Heart left ventricle (tissue), 16 donors: Measurements from ENCODE around the gene RGS7. TPM values are rescaled to one million over a fixed set of nuclear protein-coding genes. Genes with fewer than 3 reads are reported as not detected.

ENCODE experiments used
- ATAC-seq, 4 donors: fragments of 200-7000 bp; cut with Tn5 transposase; one replicate each; pipeline ENCODE4 v1.9.1; 2020 to 2022; ENCODE audit warnings: moderate library complexity in 4 of 4, mild to moderate bottlenecking in 3 of 4, moderate number of reproducible peaks in 1 of 4
- DNase-seq, 5 donors: peaks; one replicate each; pipeline ENCODE4 v3.0.0-alpha.2; 2020
- H3K27ac ChIP-seq, 12 donors: fragments of 200-600 bp; sonication (generic) in 4 of 12; one replicate each; pipeline versions ENCODE4 v1.5.0 to v1.8.0; 2016 to 2022; ENCODE audit warnings: mild to moderate bottlenecking in 2 of 12
- H3K27me3 ChIP-seq, 9 donors: fragments of 200-600 bp; sonication (generic) in 2 of 9; one replicate each; pipeline versions ENCODE4 v1.5.1 to v1.8.0; 2016 to 2022; ENCODE audit warnings: mild to moderate bottlenecking in 3 of 9
- H3K36me3 ChIP-seq, 9 donors: fragments of 200-600 bp; sonication (generic) in 2 of 9; one replicate each; pipeline versions ENCODE4 v1.5.0 to v1.8.0; 2018 to 2022; ENCODE audit warnings: mild to moderate bottlenecking in 2 of 9
- H3K4me1 ChIP-seq, 12 donors: fragments of 200-600 bp; sonication (generic) in 4 of 12; one replicate each; pipeline versions ENCODE4 v1.5.0 to v1.8.0; 2016 to 2022; ENCODE audit warnings: mild to moderate bottlenecking in 3 of 12
- H3K4me3 ChIP-seq, 12 donors: fragments of 200-600 bp; sonication (generic) in 4 of 12; one replicate each; pipeline versions ENCODE4 v1.5.0 to v1.8.0; 2017 to 2022; ENCODE audit warnings: mild to moderate bottlenecking in 9 of 12, moderate library complexity in 4 of 12
- H3K9me3 ChIP-seq, 12 donors: fragments of 200-600 bp; sonication (generic) in 4 of 12; one replicate each; pipeline versions ENCODE4 v1.5.0 to v1.8.0; 2016 to 2022; ENCODE audit warnings: mild to moderate bottlenecking in 1 of 12
- POLR2A ChIP-seq, 2 donors: fragments of 450-650 bp; IDR thresholded peaks; one replicate each; pipeline ENCODE4 v1.6.1; 2017; ENCODE audit warnings: antibody characterized with exemption in 2 of 2, mild to moderate bottlenecking in 2 of 2, moderate library complexity in 2 of 2
- WGBS, 4 donors: extraction: QIAGEN DNeasy Blood & Tissue Kit in 2 of 4; methylation state at CpG; one replicate each; pipeline versions ENCODE4 v1.1.5 to v1.1.7; 2013 to 2018; 5-methylcytosine and 5-hydroxymethylcytosine counted together
- intact Hi-C, 10 donors: fragments of 100-400 bp; cut with DNase I; formaldehyde crosslinking; loops; one replicate each; pipeline versions ENCODE4 v1.11.1 to v1.14.2; 2022
- polyA plus RNA-seq, 2 donors: library from polyadenylated mRNA; stranded (reverse); fragments of 200-250 nt; gene quantifications; one replicate each; pipeline ENCODE4 v1.2.3, GENCODE V29; 2013
- total RNA-seq, 9 donors: library from RNA; depleted of rRNA in 2 of 9; stranded (reverse); fragments of >200 nt in 2 of 9; fragmentation: NEBNext Ultra II Directional in 3 of 9; extraction: Animal tissue kit (Norgen Biotek cat#: 25700) in 3 of 9; gene quantifications; one replicate each; pipeline versions ENCODE4 v1.1.0 to v1.2.4, GENCODE V29; 2016 to 2023
- TF ChIP-seq, protein P1 (sequence below), 12 donors: fragments of 200-600 bp; sonication (generic) in 4 of 12; IDR thresholded peaks; one replicate each; pipeline versions ENCODE4 v1.5.0 to v1.8.0; 2018 to 2022; ENCODE audit warnings: antibody characterized with exemption in 12 of 12, mild to moderate bottlenecking in 5 of 12
- donor health status: ischemic (EF 13 %, LVEDD 7.1; RV severe dilation, severe dysfunction).
- donor health status: healthy with polysubstance abuse.
- donor health status: DM: no; HTN: yes; CAD: no.
- donor health status: DM: no; HTN: no; CAD: no.
- donor health status: ischemic (EF 25% LVEDD 6.9; RV normal size, moderate dysfunction).
- donor health status: ischemic (EF 25% LVEDD 5.7; RV mildly dilated, moderate dysfunction).
- donor health status: healthy.
- donor health status: DM: yes; HTN: yes; CAD: no.
- donor health status: ischemic (EF 35%, LVEDD 5.7; RV mildly dilated, moderate dysfunction).
- donor health status: nonischemic (EF 11% LVEDD 7.7; RV severe dilation, severe dysfunction).
- donor health status: DM: yes; HTN: yes; CAD: no.
- donor health status: PGD.
- donor health status: ischemic (EF 29% LVEDD 5.4; RV normal size, mild dysfunction).
- donor health status: nonischemic (EF 23%, LVEDD 6.1; RV moderate dilation, normal function).

Gene RGS7
- total and polyA plus RNA-seq, 11 donors = not detected

GRCh38 chr1:240877605-240878004 is 479.4 kb downstream of the RGS7 start:
- ATAC-seq = no peak

GRCh38 chr1:240876071-240876470 is 480.9 kb downstream of the RGS7 start:
- no peak overlapping the region for H3K27ac ChIP-seq
- no peaks in the 10 kb centered on the region for H3K27me3 ChIP-seq
- ATAC-seq (no peak), DNase-seq (no peak)
- no peaks in the 10 kb centered on the region for H3K36me3 ChIP-seq
- no peak for TF ChIP-seq POLR2A (IDR thresholded peaks at IDR 0.05)
- TF ChIP-seq, protein P1, sequence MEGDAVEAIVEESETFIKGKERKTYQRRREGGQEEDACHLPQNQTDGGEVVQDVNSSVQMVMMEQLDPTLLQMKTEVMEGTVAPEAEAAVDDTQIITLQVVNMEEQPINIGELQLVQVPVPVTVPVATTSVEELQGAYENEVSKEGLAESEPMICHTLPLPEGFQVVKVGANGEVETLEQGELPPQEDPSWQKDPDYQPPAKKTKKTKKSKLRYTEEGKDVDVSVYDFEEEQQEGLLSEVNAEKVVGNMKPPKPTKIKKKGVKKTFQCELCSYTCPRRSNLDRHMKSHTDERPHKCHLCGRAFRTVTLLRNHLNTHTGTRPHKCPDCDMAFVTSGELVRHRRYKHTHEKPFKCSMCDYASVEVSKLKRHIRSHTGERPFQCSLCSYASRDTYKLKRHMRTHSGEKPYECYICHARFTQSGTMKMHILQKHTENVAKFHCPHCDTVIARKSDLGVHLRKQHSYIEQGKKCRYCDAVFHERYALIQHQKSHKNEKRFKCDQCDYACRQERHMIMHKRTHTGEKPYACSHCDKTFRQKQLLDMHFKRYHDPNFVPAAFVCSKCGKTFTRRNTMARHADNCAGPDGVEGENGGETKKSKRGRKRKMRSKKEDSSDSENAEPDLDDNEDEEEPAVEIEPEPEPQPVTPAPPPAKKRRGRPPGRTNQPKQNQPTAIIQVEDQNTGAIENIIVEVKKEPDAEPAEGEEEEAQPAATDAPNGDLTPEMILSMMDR (IDR thresholded peaks at IDR 0.05) = no peak
- H3K4me1 ChIP-seq = no peaks in the 10 kb centered on the region
- peaks cover 0 to 8% (median 0%) of the 10 kb centered on the region in 12 donors for H3K9me3 ChIP-seq
- intact Hi-C loops = no loop called here
- WGBS, 4 donors = 20 to 52% (median 28%) methylated on average over 2 to 4 of the region's 4 CpGs
- no peak overlapping the region for H3K4me3 ChIP-seq

More at GRCh38 chr1:240877605-240878004, 479.4 kb downstream of the RGS7 start:
- no peak for DNase-seq
- no peaks in the 10 kb centered on the region for H3K4me1 ChIP-seq
- H3K9me3 ChIP-seq = peaks cover 0 to 12% (median 0%) of the 10 kb centered on the region in 12 donors
- 88 to 95% (median 91%) methylated on average over 1 of the region's 1 CpG for WGBS, 4 donors
- no peaks in the 10 kb centered on the region for H3K36me3 ChIP-seq
- intact Hi-C loops = no loop called here
- no peak for TF ChIP-seq POLR2A (IDR thresholded peaks at IDR 0.05)
- TF ChIP-seq, protein P1 (IDR thresholded peaks at IDR 0.05) = no peak
- H3K4me3 ChIP-seq = no peak overlapping the region
- H3K27ac ChIP-seq = no peak overlapping the region
- no peaks in the 10 kb centered on the region for H3K27me3 ChIP-seq

DNA sequence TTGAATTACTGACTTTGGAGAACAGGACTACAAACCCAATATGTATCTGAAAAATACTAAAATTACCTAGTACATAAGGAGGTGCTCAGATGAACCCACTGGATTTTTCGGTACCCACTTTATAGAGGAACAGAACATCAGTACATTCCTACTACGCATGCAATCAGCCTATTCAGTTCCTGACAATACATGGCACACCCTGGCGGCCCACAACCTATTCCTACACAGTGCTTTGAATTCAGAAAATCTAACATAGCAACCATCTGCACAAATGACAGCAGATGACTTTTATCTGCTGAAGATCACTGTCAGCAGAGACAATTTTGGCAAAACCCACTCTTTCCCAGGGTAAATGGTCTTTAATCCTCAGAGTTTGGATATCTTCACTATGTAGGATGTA is 487.9 kb downstream of the RGS7 start:
- Histone ChIP-seq H3K27me3 (no peaks in the 10 kb centered on the region), H3K4me1 (no peaks in the 10 kb centered on the region), H3K36me3 (no peaks in the 10 kb centered on the region), H3K4me3 (no peak overlapping the region), H3K27ac (no peak overlapping the region), H3K9me3 (peaks cover 0 to 4% (median 0%) of the 10 kb centered on the region in 12 donors)
- no peak for DNase-seq
- WGBS, 4 donors = 81 to 92% (median 84%) methylated on average over 3 of the region's 3 CpGs
- ATAC-seq = no peak
- intact Hi-C loops = no loop called here
- no peak for TF ChIP-seq POLR2A (IDR thresholded peaks at IDR 0.05)
- TF ChIP-seq, protein P1 (IDR thresholded peaks at IDR 0.05) = no peak

- Histone ChIP-seq H3K36me3 (no peaks in the 10 kb centered on the region), H3K27me3 (no peaks in the 10 kb centered on the region), H3K4me3 (no peak overlapping the region), H3K27ac (no peak overlapping the region), H3K4me1 (no peaks in the 10 kb centered on the region), H3K9me3 (no peaks in the 10 kb centered on the region)
- TF ChIP-seq, protein P1 (IDR thresholded peaks at IDR 0.05) = no peak
- TF ChIP-seq POLR2A (IDR thresholded peaks at IDR 0.05) = no peak
- ATAC-seq = no peak
- no peak for DNase-seq
- intact Hi-C loops = no loop called here
- WGBS, 4 donors = 49 to 57% (median 56%) methylated on average over 2 of the region's 2 CpGs
Measured at GRCh38 chr1:240866724-240867123, 490.3 kb downstream of the RGS7 start.
